DND-41 (cell line): ENCODE results near the gene PRXL2A.

Experiments used
- CTCF ChIP-seq: IDR thresholded peaks from 2 replicates; pipeline ENCODE4 v1.5.1; 2012; ENCODE audit warnings: borderline replicate concordance, low read length, moderate library complexity, mild to moderate bottlenecking; ENCODE audit not compliant: poor library complexity, severe bottlenecking; ENCODE audit errors: extremely low read depth
- EZH2 ChIP-seq: IDR thresholded peaks from 3 replicates; pipeline ENCODE4 v1.6.1; 2012; ENCODE audit warnings: borderline replicate concordance, low read depth, mild to moderate bottlenecking, moderate library complexity, low read length, inconsistent platforms; ENCODE audit not compliant: severe bottlenecking

- TF ChIP-seq CTCF (no peak), EZH2 (no peak)
These were observed 68.3 kb downstream of the PRXL2A start for GRCh38 chr10:80476685-80477084.
